ENCODE results near the gene NDFIP1.

Gene NDFIP1

DNA sequence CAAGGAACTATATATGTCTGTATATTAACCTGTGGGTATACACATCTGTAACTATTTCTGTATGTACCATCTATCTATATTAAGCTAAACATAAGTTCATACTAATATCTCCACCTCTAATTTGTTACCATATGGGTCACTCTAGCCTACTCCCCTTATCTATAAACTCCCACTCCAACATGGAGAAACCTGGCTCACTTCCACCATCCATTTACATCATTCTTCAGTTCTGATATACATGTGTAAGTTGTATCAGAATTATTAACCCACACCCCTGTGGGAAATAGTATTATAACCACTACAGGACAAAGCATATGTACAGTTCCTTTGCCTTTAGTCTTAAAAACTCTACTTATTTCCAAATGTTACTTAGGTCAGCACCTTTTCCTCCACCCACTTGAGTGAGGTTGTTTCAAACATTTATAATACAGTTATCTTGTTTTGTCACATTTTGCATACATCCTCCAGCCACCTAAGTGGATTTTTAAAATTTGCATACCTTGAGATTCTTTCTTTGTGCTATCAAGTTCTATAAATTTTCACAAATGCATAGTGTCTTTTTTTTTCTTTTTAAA, 10.6 kb downstream of the NDFIP1 start:
- peaks cover 50% of the 10 kb centered on the region for H3K4me1 Mint-ChIP-seq (ENCODE audit: low read depth)
- peaks cover 4% of the 10 kb centered on the region for H3K9me3 Mint-ChIP-seq
- peaks cover 31% of the 10 kb centered on the region for H3K36me3 Mint-ChIP-seq (ENCODE audit: low read depth)
- no peaks in the 10 kb centered on the region for H3K27me3 Mint-ChIP-seq (ENCODE audit: low read depth)
- no peak overlapping the region for H3K4me3 Mint-ChIP-seq
- no peak overlapping the region for H3K27ac Mint-ChIP-seq

- peaks cover 51% of the 10 kb centered on the region for H3K4me1 Mint-ChIP-seq (ENCODE audit: low read depth)
- H3K4me3 Mint-ChIP-seq = peak overlapping the region; percentile 61
- H3K27me3 Mint-ChIP-seq (ENCODE audit: low read depth) = no peaks in the 10 kb centered on the region
- peaks cover 40% of the 10 kb centered on the region for H3K36me3 Mint-ChIP-seq (ENCODE audit: low read depth)
- H3K9me3 Mint-ChIP-seq = peaks cover 8% of the 10 kb centered on the region
- H3K27ac Mint-ChIP-seq = peak overlapping the region; percentile 76
Observed at GRCh38 chr5:142120247-142120935, 11.8 kb downstream of the NDFIP1 start.

DNA sequence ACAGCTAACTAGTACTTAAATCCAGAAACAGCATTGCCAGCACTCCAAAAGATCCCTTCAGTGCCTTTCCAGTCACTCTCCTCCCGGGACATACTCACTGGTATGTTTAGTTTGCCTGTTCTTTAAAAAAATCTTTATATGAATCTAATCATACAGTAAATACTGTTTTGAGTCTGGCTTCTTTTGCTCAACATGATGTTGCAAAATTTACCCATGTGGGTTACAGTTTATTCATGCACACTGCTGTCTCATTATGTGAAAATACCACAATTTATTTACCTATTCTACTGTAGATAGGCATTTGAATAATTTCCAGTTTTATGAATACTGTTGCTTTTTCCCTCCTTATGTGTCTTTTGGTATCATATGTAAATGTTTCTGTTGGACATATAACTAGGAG, 13.5 kb downstream of the NDFIP1 start:
- H3K27ac Mint-ChIP-seq = no peak overlapping the region

DNA sequence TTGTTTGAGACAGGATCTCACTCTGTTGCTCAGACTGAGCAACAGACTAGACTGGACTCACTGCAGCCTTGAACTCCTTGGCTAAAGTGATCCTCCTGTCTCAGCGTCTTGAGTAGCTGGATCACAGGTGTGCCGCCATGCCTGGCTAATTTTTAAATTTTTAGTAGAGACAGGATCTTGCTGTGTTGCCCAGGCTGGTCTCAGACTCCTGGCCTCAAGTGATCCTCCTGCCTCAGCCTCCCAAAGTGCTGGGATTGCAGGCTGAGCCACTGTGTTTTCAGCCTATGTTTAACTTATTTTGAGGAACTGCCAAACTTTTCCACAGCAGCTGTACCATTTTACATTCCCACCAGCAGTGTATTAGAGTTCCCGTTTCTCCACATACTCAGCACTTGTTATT, 16.8 kb downstream of the NDFIP1 start:
- Mint-ChIP-seq H3K9me3 (peaks cover 12% of the 10 kb centered on the region), H3K4me1 (ENCODE audit: low read depth) (peaks cover 50% of the 10 kb centered on the region), H3K4me3 (no peak overlapping the region), H3K27me3 (ENCODE audit: low read depth) (no peaks in the 10 kb centered on the region), H3K36me3 (ENCODE audit: low read depth) (peaks cover 37% of the 10 kb centered on the region), H3K27ac (no peak overlapping the region)

More for the DNA sequence above, 13.5 kb downstream of the NDFIP1 start:
- peaks cover 43% of the 10 kb centered on the region for H3K36me3 Mint-ChIP-seq (ENCODE audit: low read depth)
- peaks cover 12% of the 10 kb centered on the region for H3K9me3 Mint-ChIP-seq
- H3K4me3 Mint-ChIP-seq = no peak overlapping the region
- H3K27me3 Mint-ChIP-seq (ENCODE audit: low read depth) = no peaks in the 10 kb centered on the region
- peaks cover 49% of the 10 kb centered on the region for H3K4me1 Mint-ChIP-seq (ENCODE audit: low read depth)

DNA sequence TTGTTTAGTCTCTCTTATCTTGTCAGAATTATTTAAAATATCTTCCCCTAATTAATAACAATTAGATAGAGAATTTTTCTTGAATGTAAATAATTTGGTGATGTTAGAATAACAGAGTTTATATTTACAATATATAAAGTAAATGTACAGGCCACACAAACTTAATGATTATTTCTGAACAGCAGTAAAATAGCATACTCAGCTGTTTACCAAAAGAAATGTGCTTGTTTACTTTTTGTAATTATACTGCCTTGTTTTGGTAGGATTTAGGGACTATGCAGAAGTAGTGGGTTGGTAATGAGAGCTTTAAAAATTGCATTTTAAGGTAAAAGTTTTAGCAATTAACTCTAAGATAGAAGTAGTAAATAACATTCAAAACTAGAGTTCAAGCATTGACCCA, 17.4 kb downstream of the NDFIP1 start:
- Mint-ChIP-seq H3K36me3 (ENCODE audit: low read depth) (peaks cover 37% of the 10 kb centered on the region), H3K27ac (no peak overlapping the region), H3K9me3 (peaks cover 12% of the 10 kb centered on the region), H3K27me3 (ENCODE audit: low read depth) (no peaks in the 10 kb centered on the region), H3K4me1 (ENCODE audit: low read depth) (peaks cover 45% of the 10 kb centered on the region), H3K4me3 (no peak overlapping the region)

DNA sequence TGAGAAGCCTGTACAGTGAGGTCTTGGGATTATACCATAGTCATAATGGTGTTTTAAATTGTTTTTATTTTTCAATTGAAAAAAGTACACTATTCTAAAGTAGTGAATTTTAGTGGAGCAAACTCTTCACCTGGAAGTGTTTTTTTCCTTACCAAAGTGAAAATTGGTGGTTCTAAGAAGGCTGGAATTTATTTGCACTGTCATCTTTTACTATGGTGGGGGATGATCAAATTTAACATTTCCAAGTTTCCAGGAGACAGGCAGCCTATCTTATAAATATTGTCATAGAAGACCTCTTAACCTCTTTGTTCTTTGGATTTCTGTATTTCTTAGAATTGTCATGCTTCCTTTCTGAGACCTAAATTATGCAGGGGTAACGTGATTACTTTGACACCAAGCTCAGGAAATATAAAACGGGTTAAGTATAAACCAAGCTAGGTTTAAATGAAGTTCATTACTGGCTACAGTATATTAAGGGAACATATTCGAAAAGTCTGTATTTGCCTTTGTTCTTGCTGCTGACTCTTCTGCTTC, 20.2 kb downstream of the NDFIP1 start:
- H3K9me3 Mint-ChIP-seq = peaks cover 12% of the 10 kb centered on the region
- H3K4me1 Mint-ChIP-seq (ENCODE audit: low read depth) = peaks cover 37% of the 10 kb centered on the region
- peaks cover 20% of the 10 kb centered on the region for H3K36me3 Mint-ChIP-seq (ENCODE audit: low read depth)
- H3K27me3 Mint-ChIP-seq (ENCODE audit: low read depth) = no peaks in the 10 kb centered on the region
- H3K4me3 Mint-ChIP-seq = no peak overlapping the region
- H3K27ac Mint-ChIP-seq = peak overlapping the region; percentile 32

GRCh38 chr5:142129446-142130066, 21.0 kb downstream of the NDFIP1 start:
- no peak overlapping the region for H3K4me3 Mint-ChIP-seq
- H3K4me1 Mint-ChIP-seq (ENCODE audit: low read depth) = peaks cover 30% of the 10 kb centered on the region
- peaks cover 13% of the 10 kb centered on the region for H3K36me3 Mint-ChIP-seq (ENCODE audit: low read depth)
- H3K9me3 Mint-ChIP-seq = peaks cover 4% of the 10 kb centered on the region
- H3K27me3 Mint-ChIP-seq (ENCODE audit: low read depth) = no peaks in the 10 kb centered on the region
- no peak overlapping the region for H3K27ac Mint-ChIP-seq

DNA sequence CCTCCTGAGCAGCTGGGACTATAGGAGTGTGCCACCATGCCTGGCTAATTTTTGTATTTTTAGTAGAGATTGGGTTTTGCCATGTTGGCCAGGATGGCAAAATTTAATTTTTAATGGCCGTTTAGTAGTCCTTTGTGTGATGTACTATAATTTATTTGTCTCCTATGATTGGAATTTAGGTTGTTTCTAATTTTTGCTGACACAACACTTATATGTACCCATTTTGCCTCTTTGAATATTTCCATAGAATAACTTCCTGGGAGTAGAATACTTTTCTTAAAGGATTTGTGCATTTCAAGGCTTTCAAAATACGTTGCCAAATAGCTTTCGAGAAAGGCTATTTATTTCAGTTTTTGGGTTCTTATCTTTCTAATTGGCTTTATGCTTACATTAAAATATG, 22.8 kb downstream of the NDFIP1 start:
- Mint-ChIP-seq H3K9me3 (no peaks in the 10 kb centered on the region), H3K36me3 (ENCODE audit: low read depth) (peaks cover 11% of the 10 kb centered on the region), H3K27ac (no peak overlapping the region), H3K4me1 (ENCODE audit: low read depth) (peaks cover 33% of the 10 kb centered on the region), H3K27me3 (ENCODE audit: low read depth) (no peaks in the 10 kb centered on the region), H3K4me3 (no peak overlapping the region)

- Mint-ChIP-seq H3K9me3 (no peaks in the 10 kb centered on the region), H3K27me3 (ENCODE audit: low read depth) (no peaks in the 10 kb centered on the region), H3K36me3 (ENCODE audit: low read depth) (peaks cover 15% of the 10 kb centered on the region), H3K4me3 (no peak overlapping the region), H3K27ac (no peak overlapping the region), H3K4me1 (ENCODE audit: low read depth) (peaks cover 26% of the 10 kb centered on the region)
Observed at GRCh38 chr5:142132916-142133315, 24.3 kb downstream of the NDFIP1 start.

DNA sequence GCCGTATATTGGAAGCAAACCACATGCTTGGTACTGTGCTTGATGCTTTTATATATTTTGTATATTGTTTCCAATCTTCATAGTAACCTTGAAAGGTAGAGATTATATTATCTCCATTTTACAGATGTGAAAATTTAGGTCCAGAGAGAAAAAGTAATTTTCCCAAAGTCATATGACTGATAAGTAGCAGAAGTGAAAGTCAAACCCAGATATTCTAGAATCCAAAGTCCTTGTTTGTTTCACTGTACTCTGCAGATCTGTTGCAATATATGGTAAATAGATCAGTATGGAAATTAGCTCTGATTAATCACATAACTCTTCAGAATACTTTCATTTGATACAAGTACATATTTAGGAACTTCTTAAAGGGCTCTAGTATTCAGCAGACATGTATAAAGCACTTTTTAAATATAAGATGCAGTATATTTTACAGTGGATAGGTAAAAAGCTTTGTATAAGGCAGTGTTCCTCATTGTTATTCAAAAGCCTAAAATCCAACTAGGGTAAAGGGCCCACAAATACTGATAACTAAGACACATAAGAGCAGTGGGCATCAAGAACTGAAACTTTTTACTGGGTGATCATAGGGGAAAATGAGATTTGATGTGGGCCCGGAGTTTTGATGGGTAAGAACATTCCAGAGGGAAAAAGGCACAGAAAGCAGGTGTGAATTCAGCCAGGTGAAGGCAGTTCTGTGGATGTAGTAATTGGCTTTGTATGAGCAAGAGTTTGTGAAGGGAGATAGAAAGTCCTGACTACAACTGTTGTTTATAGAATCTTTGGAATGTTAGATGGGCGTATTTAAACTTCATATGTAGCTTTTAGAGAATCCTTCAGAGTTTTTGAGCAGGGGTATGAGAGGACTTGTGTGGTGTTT, 25.0 kb downstream of the NDFIP1 start:
- Mint-ChIP-seq H3K36me3 (ENCODE audit: low read depth) (peaks cover 18% of the 10 kb centered on the region), H3K4me3 (no peak overlapping the region), H3K27ac (no peak overlapping the region), H3K9me3 (no peaks in the 10 kb centered on the region), H3K4me1 (ENCODE audit: low read depth) (peaks cover 22% of the 10 kb centered on the region), H3K27me3 (ENCODE audit: low read depth) (no peaks in the 10 kb centered on the region)

DNA sequence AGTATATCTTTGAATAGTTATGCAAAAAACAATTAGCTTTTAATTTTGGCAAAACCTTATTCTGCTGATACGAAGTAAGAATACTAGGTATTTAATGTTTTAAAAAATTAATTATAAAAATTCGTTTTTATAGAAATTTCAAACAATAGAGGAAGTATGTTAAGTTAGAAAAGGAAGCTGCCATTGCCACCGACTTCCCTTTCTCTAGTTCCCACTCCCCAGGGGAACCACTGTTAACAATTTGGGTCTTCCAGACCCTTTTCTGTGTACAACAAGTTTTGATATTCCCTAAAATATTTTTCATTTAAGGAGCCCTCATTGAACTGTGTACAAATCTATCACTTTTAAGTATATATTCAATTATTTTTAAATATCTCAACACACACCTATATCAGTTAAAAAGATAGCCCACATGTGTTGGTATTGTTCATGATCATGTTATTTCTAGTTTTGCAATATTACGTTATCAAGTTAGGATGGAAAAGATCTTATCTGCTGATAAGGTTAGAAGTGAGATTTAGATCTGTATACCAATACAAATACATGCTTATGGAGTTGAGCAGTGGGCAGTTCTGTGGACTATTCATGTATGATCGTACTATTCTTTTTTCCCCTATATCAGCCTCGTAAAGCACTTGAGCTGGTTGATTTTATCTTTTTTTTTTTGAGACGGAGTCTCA, 25.9 kb downstream of the NDFIP1 start:
- no peaks in the 10 kb centered on the region for H3K9me3 Mint-ChIP-seq
- no peak overlapping the region for H3K27ac Mint-ChIP-seq
- peaks cover 16% of the 10 kb centered on the region for H3K36me3 Mint-ChIP-seq (ENCODE audit: low read depth)
- peaks cover 13% of the 10 kb centered on the region for H3K4me1 Mint-ChIP-seq (ENCODE audit: low read depth)
- no peak overlapping the region for H3K4me3 Mint-ChIP-seq
- no peaks in the 10 kb centered on the region for H3K27me3 Mint-ChIP-seq (ENCODE audit: low read depth)

DNA sequence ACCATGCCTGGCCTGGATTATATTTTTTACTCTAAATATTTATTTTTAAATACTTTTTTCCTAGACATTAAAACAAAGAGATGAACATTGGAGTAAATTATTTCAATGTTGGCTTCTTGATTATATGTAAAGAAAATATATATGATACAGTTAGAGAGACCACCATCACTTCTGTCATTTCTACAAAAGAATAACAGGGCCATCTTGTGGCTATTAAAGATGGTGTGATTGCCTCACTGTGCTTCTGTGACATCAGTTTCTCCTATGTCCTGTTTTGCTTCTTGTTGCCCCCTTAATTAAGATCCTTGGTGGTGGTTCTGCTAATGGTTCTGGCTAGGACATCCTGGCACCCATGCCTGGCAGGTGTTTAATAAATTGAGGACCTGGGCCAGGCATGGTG, 32.9 kb downstream of the NDFIP1 start:
- Mint-ChIP-seq H3K27ac (no peak overlapping the region), H3K4me3 (no peak overlapping the region), H3K9me3 (no peaks in the 10 kb centered on the region), H3K4me1 (ENCODE audit: low read depth) (peaks cover 1% of the 10 kb centered on the region), H3K27me3 (ENCODE audit: low read depth) (no peaks in the 10 kb centered on the region), H3K36me3 (ENCODE audit: low read depth) (peaks cover 20% of the 10 kb centered on the region)

- Mint-ChIP-seq H3K27ac (no peak overlapping the region), H3K9me3 (no peaks in the 10 kb centered on the region), H3K27me3 (ENCODE audit: low read depth) (no peaks in the 10 kb centered on the region), H3K36me3 (ENCODE audit: low read depth) (peaks cover 25% of the 10 kb centered on the region), H3K4me3 (no peak overlapping the region), H3K4me1 (ENCODE audit: low read depth) (no peaks in the 10 kb centered on the region)
Observed at GRCh38 chr5:142143878-142144277, 35.3 kb downstream of the NDFIP1 start.

All from T-helper 1 cell treated with Interleukin-12 subunit alpha and Interleukin-12 subunit beta and Interleukin-4 antibody, amounts not matched to agents 30 μg/mL and 1 μg/mL, for 36 hours (primary cell).